IgD-negative memory B cell (primary cell): ENCODE measurements around the gene NPL. TPM values are rescaled to one million over a fixed set of nuclear protein-coding genes. Genes with fewer than 3 reads are reported as not detected.

ENCODE experiments used
- H3K27ac Mint-ChIP-seq, 3 donors: one replicate each; pipeline ENCODE4 v1.8.0; 2020 to 2022; ENCODE audit warnings: mild to moderate bottlenecking in 3 of 3, mixed read lengths in 3 of 3, moderate library complexity in 1 of 3
- H3K27me3 Mint-ChIP-seq: one replicate; pipeline ENCODE4 v1.8.0; 2021; ENCODE audit warnings: mixed read lengths
- H3K36me3 Mint-ChIP-seq: one replicate; pipeline ENCODE4 v1.8.0; 2020; ENCODE audit warnings: mild to moderate bottlenecking, mixed read lengths
- H3K4me1 Mint-ChIP-seq, 3 donors: one replicate each; pipeline ENCODE4 v1.8.0; 2020 to 2022; ENCODE audit warnings: mixed read lengths in 3 of 3, mild to moderate bottlenecking in 1 of 3
- H3K4me3 Mint-ChIP-seq, 4 donors: one replicate each; pipeline ENCODE4 v1.8.0; 2020 to 2022; ENCODE audit warnings: mild to moderate bottlenecking in 4 of 4, mixed read lengths in 4 of 4, moderate library complexity in 3 of 4
- H3K9me3 Mint-ChIP-seq, 3 donors: one replicate each; pipeline ENCODE4 v1.8.0; 2020 to 2021; ENCODE audit warnings: mixed read lengths in 3 of 3, mild to moderate bottlenecking in 1 of 3
- polyA plus RNA-seq: library from polyadenylated mRNA; unstranded; fragments of 300-500 nt; fragmentation: Illumina TruSeq; gene quantifications from one replicate; pipeline ENCODE4 v1.2.3, GENCODE V29; 2021

Gene NPL
- polyA plus RNA-seq, 1 donor from 2014 or later = 4.8 TPM

- Mint-ChIP-seq H3K27ac (no peak overlapping the region), H3K4me3 (no peak overlapping the region)
Observed at GRCh38 chr1:182860658-182861057, 71.1 kb downstream of the NPL start.

GRCh38 chr1:182861994-182862393 is 72.4 kb downstream of the NPL start:
- Mint-ChIP-seq H3K9me3 (no peaks in the 10 kb centered on the region), H3K4me1 (peaks cover 0 to 3% (median 0%) of the 10 kb centered on the region in 3 donors), H3K27ac (no peak overlapping the region), H3K36me3 (peaks cover 4% of the 10 kb centered on the region), H3K27me3 (no peaks in the 10 kb centered on the region), H3K4me3 (no peak overlapping the region)

More at GRCh38 chr1:182860658-182861057, 71.1 kb downstream of the NPL start:
- peaks cover 0 to 3% (median 0%) of the 10 kb centered on the region in 3 donors for H3K4me1 Mint-ChIP-seq
- H3K9me3 Mint-ChIP-seq = no peaks in the 10 kb centered on the region
- H3K36me3 Mint-ChIP-seq = peaks cover 4% of the 10 kb centered on the region
- H3K27me3 Mint-ChIP-seq = no peaks in the 10 kb centered on the region

- Mint-ChIP-seq H3K36me3 (peaks cover 3% of the 10 kb centered on the region), H3K4me1 (peaks cover 0 to 3% (median 0%) of the 10 kb centered on the region in 3 donors), H3K27ac (peak overlapping the region in 1 of 3 donors; percentile 73), H3K4me3 (no peak overlapping the region), H3K9me3 (no peaks in the 10 kb centered on the region), H3K27me3 (no peaks in the 10 kb centered on the region)
Observed at GRCh38 chr1:182862827-182863226, 73.3 kb downstream of the NPL start.

GRCh38 chr1:182863940-182864339 is 74.4 kb downstream of the NPL start:
- Mint-ChIP-seq H3K36me3 (no peaks in the 10 kb centered on the region), H3K4me3 (no peak overlapping the region), H3K4me1 (no peaks in the 10 kb centered on the region), H3K27ac (peak overlapping the region in 1 of 3 donors; percentile 45), H3K27me3 (no peaks in the 10 kb centered on the region), H3K9me3 (no peaks in the 10 kb centered on the region)

GRCh38 chr1:182867861-182868260 is 78.3 kb downstream of the NPL start:
- Mint-ChIP-seq H3K27ac (no peak overlapping the region), H3K27me3 (no peaks in the 10 kb centered on the region), H3K9me3 (no peaks in the 10 kb centered on the region), H3K4me3 (no peak overlapping the region), H3K4me1 (no peaks in the 10 kb centered on the region), H3K36me3 (peaks cover 3% of the 10 kb centered on the region)

GRCh38 chr1:182869241-182869666 is 79.7 kb downstream of the NPL start:
- no peaks in the 10 kb centered on the region for H3K9me3 Mint-ChIP-seq
- H3K4me1 Mint-ChIP-seq = no peaks in the 10 kb centered on the region
- H3K36me3 Mint-ChIP-seq = peaks cover 7% of the 10 kb centered on the region
- H3K4me3 Mint-ChIP-seq = no peak overlapping the region
- H3K27ac Mint-ChIP-seq = no peak overlapping the region
- H3K27me3 Mint-ChIP-seq = no peaks in the 10 kb centered on the region

GRCh38 chr1:182872881-182873280 is 83.3 kb downstream of the NPL start:
- no peak overlapping the region for H3K4me3 Mint-ChIP-seq
- no peaks in the 10 kb centered on the region for H3K27me3 Mint-ChIP-seq
- H3K9me3 Mint-ChIP-seq = no peaks in the 10 kb centered on the region
- no peaks in the 10 kb centered on the region for H3K4me1 Mint-ChIP-seq
- H3K36me3 Mint-ChIP-seq = peaks cover 7% of the 10 kb centered on the region
- H3K27ac Mint-ChIP-seq = no peak overlapping the region

- Mint-ChIP-seq H3K4me3 (no peak overlapping the region), H3K27ac (no peak overlapping the region), H3K4me1 (no peaks in the 10 kb centered on the region), H3K9me3 (no peaks in the 10 kb centered on the region), H3K27me3 (no peaks in the 10 kb centered on the region), H3K36me3 (peaks cover 9% of the 10 kb centered on the region)
Observed at GRCh38 chr1:182875889-182876288, 86.3 kb downstream of the NPL start.

GRCh38 chr1:182877331-182877730 is 87.8 kb downstream of the NPL start:
- no peaks in the 10 kb centered on the region for H3K27me3 Mint-ChIP-seq
- no peak overlapping the region for H3K27ac Mint-ChIP-seq
- H3K4me1 Mint-ChIP-seq = no peaks in the 10 kb centered on the region
- H3K36me3 Mint-ChIP-seq = peaks cover 7% of the 10 kb centered on the region
- no peaks in the 10 kb centered on the region for H3K9me3 Mint-ChIP-seq
- no peak overlapping the region for H3K4me3 Mint-ChIP-seq

- H3K9me3 Mint-ChIP-seq = no peaks in the 10 kb centered on the region
- H3K27ac Mint-ChIP-seq = no peak overlapping the region
- peaks cover 7% of the 10 kb centered on the region for H3K36me3 Mint-ChIP-seq
- no peak overlapping the region for H3K4me3 Mint-ChIP-seq
- no peaks in the 10 kb centered on the region for H3K4me1 Mint-ChIP-seq
- H3K27me3 Mint-ChIP-seq = no peaks in the 10 kb centered on the region
Observed at GRCh38 chr1:182877842-182878241, 88.3 kb downstream of the NPL start.

Other genes starting within 250 kb of the NPL start
- gene RNASEL, start 200.5 kb upstream of the NPL start, polyA plus RNA-seq = 8.9 TPM
- gene RGS16, start 185.4 kb upstream of the NPL start, polyA plus RNA-seq = 1.9 TPM
- not detected for gene RGS8, start 105.2 kb upstream of the NPL start, polyA plus RNA-seq
- gene DHX9, start 49.6 kb downstream of the NPL start, polyA plus RNA-seq = 93.7 TPM
- gene SHCBP1L, start 163.4 kb downstream of the NPL start, polyA plus RNA-seq = not detected
- gene LAMC1, start 233.6 kb downstream of the NPL start, polyA plus RNA-seq = 5.5 TPM